Activated T-cell treated with anti-CD3 and anti-CD28 coated beads, Interleukin-2, amount 50 U/mL, for 1 hour (primary cell): ENCODE data around the gene NKAIN4.
A peak's percentile ranks its signal among the peaks of the same experiment; 100 is the strongest.
"Not testable (repeated sequence)": the region's sequence is repeated elsewhere in the genome, so short reads cannot be mapped to it uniquely, and the experiment has no call there.

Experiments
- DNase-seq: peaks from one replicate; pipeline ENCODE4 v3.0.0-alpha.2; 2020

NKAIN4 gene

GRCh38 chr20:63234693-63235398 lies 19.4 kb downstream of the NKAIN4 start:
- DNase-seq, result peak; percentile 31

DNA sequence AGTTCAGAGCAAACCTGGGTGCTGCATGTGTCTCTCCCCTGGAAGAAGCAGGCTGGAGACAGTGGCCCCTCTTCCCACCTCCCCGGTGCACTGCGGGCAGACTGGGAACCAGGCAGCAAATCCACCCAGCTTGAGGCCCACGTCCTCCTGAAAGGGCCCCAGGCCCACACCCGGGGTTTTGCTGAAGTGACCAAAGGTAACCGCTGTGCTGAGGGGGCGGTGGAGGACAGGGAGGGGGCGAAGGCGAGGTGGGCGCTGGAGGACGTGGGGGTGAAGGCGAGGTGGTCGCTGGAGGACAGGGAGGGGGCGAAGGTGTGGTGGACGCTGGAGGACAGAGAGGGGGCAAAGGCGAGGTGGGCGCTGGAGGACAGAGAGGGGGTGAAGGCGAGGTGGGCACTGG lies 20.3 kb downstream of the NKAIN4 start:
- DNase-seq, result no peak

GRCh38 chr20:63233061-63233344 lies 21.3 kb downstream of the NKAIN4 start:
- DNase-seq, result no peak

DNA sequence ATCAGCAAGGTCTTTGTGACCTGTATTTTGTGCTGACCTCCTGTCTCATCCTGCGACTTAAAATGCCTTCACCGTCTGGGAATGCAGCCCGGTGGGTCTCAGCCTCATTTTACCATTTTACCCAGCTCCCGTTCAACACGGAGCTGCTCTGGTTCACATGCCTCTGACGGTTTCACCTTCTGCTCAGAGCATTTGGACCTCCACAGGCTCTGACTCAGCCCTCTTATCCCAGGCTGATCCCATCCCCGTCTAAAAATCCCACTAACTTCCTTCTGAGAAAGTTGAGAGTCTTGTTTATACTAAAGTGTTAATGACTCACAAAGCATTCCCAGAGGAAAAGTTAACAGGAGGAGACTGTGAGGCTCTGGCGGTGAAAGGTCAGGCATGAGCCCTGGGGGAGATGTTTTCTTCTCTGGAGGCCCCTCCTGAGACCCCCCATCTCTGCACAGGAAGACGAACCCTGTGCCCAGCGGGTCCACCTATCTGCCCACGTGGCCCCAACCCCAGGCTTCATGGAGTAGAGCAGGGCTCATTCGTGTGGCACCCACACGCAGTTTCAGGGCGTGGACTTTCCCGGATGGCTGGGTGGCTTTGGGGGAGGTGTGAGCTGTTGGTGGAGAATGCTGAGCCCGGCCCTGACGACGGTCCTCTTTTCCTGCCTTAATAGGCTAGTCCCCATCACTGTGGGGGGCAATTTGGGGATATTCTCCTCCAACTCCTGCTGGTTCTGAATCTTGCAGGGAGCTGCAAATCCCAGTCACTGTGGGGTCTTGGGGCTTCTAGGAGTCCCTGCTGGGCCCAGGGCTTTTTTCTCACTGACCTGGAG lies 21.8 kb downstream of the NKAIN4 start:
- DNase-seq, result no peak

GRCh38 chr20:63230800-63231268 lies 23.4 kb downstream of the NKAIN4 start:
- DNase-seq, result no peak

GRCh38 chr20:63228806-63229205 lies 25.5 kb downstream of the NKAIN4 start:
- no peak for DNase-seq

DNA sequence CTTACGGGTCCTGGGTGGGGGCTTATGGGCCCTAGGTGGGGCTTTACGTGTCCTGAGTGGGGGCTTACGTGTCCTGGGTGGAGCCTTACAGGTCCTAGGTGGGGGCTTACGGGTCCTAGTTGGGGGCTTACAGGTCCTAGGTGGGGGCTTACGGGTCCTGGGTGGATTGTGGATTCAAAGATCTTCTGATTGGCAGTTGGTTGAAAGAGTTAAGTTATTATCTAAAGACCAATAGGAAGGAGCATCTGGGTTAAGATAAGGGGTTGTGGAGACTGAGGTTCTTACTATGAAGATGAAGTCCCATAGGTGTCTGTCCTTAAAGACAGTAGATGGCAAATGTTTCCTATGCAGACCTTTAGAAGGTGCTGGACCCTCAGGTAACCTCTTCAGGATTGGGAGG lies 27.0 kb downstream of the NKAIN4 start:
- DNase-seq, result no peak

DNA sequence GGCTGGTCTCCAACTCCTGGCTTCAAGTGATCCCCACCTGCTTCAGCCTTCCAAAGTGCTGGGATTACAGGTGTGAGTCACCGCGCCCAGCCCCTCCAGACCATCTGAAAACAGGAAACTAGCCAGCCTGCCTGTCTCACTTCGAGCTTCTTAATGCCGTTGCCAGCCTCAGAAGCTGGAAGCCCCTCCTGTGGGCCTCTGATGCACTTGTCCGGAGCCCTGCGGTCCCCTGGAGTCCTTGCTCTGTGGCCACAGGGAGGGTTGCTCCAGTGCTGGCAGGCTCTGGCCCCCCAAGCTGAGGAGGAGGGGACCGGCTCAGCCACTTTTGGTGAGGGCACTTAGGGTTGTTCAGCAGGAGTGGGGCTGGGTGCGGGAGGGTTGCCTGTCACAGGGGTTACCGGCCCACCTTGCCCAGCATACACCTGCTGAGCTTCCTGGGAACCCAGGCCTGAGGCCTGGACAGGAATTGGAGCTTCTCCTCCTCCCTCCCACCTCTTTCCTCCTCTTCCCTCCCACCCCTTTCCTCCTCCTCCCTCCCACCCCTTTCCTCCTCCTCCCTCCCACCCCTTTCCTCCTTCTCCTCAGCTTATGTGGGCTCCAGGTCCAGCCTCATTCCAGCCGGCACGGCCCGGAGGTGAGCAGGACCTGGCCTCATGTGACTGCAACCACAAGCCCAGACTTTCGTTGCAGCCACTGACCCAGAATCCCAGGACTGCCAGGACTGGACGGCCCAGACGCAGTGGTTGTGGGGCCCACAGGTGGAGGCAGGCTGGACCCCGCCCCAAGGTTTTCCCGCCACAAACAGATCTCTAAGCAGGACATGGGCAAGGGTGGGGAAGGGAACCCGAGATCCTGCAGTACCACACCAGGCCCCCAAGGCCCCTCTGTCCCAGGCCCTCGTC lies 28.0 kb downstream of the NKAIN4 start:
- no peak for DNase-seq

DNA sequence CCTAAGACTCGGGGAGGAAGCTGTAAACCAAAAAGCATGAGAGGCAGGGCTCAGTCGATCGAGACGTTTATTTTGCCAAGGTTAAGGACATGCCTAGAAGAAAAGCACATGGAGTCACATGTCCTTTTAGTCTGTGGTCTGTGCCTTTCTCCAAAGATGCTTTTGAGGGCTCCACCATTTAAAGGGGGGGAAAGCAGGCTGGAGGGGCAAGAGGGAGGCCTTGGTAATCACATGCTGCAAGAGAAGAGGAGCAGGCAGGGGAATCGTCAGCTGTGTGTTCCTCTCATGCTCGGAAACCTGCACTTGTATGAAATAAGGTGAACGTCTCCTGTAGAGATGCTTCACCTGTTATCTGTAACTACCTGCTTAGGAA lies 29.2 kb downstream of the NKAIN4 start:
- no peak for DNase-seq

DNA sequence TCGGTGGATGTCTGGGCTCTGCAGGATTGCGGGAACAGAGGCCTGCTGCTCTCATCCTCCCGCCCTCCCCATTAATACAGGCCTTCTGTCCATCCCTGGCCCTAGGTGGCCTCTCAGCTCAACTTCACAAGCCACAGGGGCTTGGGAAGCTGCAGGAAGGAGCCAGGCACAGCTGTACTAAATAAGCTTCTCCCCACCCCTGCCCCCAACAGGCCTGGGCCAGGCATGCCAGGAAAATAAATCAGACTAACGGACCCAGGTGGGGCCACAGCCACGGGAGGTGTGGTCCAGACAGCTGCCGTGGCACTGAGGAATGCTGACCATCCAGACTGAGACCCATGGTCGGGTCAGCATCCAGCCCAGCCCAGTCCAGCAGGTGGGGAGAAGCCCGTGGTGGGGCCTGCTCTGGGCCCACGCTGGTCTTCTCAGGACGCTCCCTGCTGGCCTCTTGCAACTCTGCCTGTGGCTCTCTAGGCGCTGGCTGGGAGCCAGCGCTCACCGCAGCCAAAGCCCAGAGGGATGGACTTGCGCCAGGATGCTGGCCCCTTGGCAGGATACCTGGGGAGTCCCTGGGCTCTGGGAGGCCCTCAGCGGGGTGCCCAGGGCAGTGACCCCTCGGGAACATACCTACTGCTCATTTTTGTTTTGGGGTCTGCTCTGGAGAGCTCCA lies 29.7 kb downstream of the NKAIN4 start:
- no peak for DNase-seq

DNA sequence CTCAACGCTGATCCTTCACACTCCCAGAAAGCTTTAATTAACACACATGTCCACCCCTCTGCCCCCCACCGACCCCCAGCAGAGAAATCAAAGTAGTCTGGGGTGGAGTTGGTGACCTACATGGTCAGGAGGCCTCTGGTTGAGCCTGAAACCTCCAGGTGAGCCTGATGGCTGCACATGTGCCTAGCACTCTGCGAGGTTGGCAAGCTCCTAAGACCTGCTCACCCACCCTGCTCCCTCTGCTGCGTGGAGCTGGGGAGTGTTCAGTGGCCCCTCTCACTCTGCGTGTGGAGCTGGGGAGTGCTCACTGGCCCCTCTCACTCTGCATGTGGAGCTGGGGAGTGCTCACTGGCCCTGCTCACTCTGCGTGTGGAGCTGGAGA lies 30.4 kb downstream of the NKAIN4 start:
- DNase-seq, result no peak

DNA sequence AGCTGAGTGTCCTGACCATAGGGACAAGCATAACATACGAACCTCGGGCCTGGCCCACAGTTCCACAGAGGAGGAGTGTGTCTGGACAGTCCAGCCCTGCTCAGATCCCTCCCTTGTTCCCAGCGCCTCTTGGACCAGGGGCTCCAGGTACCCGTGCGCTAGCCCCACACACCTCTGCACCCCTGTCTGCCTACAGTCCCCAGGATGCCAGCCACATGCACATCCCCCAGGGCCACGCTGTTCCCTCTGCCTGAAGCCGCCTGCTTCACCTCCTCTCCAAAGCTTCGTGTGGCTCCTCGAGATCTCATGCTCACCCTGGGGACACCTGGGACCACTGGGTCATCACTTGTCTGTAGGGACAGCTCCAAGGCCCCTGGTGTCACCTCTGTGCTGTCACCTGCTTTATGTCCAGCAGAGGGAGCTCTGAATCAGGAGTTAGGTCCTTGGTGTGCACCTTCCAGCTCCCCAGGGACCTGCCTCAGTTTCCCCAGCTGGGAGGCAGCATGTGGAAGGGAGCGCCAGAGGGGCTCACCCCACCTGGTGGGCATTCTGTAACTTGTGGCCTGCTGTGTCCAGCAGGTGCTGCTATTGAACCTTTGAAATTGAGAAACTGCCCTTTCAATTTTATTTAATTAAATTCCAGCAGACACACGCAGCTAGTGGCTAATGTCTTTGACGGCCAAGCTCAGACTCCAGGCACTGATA lies 31.0 kb downstream of the NKAIN4 start:
- DNase-seq, result peak; percentile 46

DNA sequence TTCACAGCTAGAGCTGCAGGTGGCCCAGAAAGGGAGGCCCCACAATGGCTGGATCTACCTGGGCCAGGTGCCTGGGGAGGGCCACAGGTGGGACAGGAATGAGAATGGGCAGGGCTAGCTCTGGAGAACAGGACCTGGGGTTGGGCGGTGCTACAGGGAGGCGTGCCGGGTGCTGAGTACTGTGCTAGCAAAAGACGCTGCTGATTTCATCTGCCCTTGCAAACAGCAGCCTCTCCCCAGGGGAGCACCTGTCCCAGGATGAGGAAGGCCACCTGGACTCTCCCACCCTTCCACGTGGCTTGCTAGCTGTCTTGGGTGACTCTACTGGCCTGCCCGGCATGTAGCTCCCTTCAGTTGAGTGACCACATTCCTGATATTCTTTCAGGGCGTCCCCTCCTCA lies 31.7 kb downstream of the NKAIN4 start:
- no peak for DNase-seq

DNA sequence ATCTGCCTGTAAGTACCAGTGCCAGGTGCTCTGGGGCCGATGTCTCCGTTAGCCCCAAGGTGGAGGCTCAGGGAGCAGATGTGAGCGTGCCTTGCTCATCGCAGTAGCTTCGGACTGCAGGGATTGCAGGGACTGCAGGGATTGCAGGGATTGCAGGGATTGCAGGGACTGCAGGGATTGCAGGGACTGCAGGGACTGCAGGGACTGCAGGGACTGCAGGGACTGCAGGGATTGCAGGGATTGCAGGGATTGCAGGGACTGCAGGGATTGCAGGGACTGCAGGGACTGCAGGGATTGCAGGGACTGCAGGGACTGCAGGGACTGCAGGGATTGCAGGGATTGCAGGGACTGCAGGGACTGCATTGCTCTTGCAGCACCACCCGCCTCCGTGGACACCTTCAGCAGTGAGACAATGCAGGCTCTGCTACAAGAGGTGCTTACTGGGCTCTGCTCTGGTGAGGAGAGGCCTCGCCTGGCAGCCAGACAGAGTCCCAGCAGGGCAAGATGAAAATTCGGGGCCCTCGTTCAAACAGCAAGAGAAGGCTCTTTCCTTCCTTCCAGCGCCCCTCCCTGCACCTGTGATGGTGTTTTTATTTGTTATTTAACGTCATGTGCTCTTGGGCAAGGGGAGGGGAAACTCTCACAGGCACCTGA lies 32.7 kb downstream of the NKAIN4 start:
- not testable (repeated sequence) for DNase-seq

DNA sequence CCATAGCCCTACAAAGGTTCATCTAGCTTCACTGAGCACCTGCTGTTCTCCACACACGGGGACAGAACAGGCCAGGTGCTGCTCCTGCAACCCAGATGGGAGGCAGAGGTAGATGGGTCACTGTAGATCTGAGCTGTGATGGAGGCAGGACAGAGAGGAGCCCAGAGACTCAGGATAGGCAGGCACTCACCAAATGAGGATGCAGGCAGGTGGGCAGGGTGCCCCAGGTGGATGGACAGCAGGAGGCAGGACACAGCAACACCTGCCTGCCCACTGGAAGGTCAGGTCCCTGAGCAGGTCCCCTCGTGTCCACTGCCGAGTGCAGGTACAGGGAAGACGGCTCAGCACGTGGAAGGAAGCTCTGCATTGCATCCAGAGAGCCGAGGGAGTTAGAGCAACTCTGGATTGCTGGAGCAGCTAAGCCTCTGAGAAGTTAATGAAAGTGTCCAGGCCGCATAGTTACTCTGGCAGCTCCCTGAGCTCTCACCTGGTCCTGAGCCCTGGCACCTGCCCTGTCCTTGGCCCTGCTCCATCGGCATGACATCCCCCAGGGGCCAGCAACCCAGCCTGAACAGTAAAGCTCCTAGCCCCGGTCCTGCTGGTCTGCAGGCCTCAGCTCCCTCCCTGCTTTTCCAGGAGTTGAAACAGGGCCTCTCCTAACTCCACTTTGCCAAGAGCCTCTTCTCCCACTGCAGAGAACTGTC lies 33.4 kb downstream of the NKAIN4 start:
- no peak for DNase-seq

DNA sequence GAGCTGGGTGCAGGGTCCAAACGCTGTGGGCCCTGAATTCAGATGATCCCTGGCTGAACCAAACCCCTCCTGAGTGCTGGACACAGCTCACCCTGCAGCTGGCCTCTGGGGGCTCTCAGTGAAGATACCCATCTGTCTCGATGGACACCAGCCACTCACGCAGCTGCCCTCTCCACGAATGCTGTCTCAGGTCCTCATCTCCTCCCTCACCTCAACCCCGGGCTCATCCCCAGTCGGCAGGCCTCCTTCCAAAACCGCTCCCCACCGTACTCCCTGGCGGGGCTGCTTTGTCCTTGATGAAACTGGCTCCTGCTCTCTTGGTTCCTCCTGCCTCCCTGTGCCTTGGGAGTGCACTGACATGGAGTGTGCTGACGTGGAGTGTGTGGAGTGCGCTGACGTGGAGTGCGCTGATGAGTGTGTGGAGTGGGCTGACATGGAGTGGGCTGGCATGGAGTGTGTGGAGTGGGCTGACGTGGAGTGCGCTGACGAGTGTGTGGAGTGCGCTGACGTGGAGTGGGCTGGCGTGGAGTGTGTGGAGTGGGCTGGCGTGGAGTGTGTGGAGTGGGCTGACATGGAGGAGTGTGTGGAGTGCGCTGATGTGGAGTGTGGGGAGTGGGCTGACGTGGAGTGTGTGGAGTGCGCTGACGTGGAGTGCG lies 34.3 kb downstream of the NKAIN4 start:
- DNase-seq, result no peak

GRCh38 chr20:63219447-63219821 lies 34.8 kb downstream of the NKAIN4 start:
- no peak for DNase-seq

GRCh38 chr20:63218701-63219446 lies 35.4 kb downstream of the NKAIN4 start:
- no peak for DNase-seq

DNA sequence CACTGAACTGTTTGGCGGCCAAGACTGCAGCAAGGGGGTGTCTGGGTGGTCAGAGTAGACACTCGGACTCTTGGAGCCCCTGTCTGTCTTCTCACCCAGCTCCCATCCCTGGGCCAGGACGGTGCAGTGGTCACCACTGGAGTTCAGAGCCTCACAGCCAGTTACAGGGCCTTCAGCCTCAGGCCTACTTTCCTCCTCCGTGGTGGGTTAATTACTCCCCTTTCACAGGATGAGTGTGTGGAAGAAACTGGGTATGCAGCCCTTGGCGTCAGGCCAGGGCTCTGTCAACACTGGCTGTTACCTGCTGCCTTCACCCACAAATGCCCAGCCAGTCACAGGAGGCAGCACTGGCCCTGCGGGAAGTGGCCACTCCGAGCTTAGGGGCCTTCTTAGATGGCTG lies 36.6 kb downstream of the NKAIN4 start:
- DNase-seq, result no peak
